HepG2 (cell line): ENCODE measurements around the gene EIF4G2. TPM values are rescaled to one million over a fixed set of nuclear protein-coding genes. Genes with fewer than 3 reads are reported as not detected.
A peak's percentile ranks its signal among the peaks of the same experiment; 100 is the strongest.

Source experiments
- ATAC-seq: fragments of 200-7000 bp; cut with Tn5 transposase; 3 replicates; pipeline ENCODE4 v1.9.1; 2020; ENCODE audit warnings: mild to moderate bottlenecking, moderate library complexity
- BruUV-seq: library from RNA; stranded (reverse); fragments of 400-500 nt; replicated peaks from 2 replicates; lab custom pipeline; 2021; lab: Mats Ljungman, UMichigan
- CTCF ChIA-PET: fragments of 300-600 bp; formaldehyde crosslinking; extraction: SDS; loops from one replicate; lab custom pipeline; 2021; ENCODE audit warnings: low total read pairs, inconsistent platforms, low intra/inter-chr PET ratio; lab: Yijun Ruan, JAX
- POLR2A ChIA-PET: fragments of 350-600 bp; sonication (Branson Sonifier 250); formaldehyde crosslinking; loops from one replicate; lab custom pipeline; 2020; ENCODE audit warnings: antibody characterized with exemption, inconsistent platforms; lab: Yijun Ruan, JAX
- DNase-seq: peaks from one replicate; pipeline ENCODE4 v3.0.0-alpha.2; 2015; ENCODE audit warnings: low spot score
- FAIRE-seq: peaks from 3 replicates; lab custom pipeline; 2011; peaks lifted over from hg19 to GRCh38; lab: Jason Lieb, UNC
- H2AFZ ChIP-seq: one replicate; pipeline ENCODE4 v1.6.1; 2011; ENCODE audit warnings: low read length, inconsistent platforms
- H3K27ac ChIP-seq: fragments of 300-600 bp; 3 replicates; pipeline ENCODE4 v1.8.0; 2011; ENCODE audit warnings: mixed run types, mild to moderate bottlenecking, mixed read lengths, low read length, inconsistent platforms; ENCODE audit not compliant: insufficient read depth; ENCODE audit errors: extremely low read length
- H3K27me3 ChIP-seq, 2 experiments: fragments of 200-600 bp in 1 of 2; 2 replicates in 1 of 2; 3 replicates in 1 of 2; pipeline versions ENCODE4 v1.6.0 to v1.8.0; 2011; ENCODE audit warnings: low read length in 2 of 2, mild to moderate bottlenecking in 2 of 2, moderate library complexity in 2 of 2, inconsistent platforms in 1 of 2; ENCODE audit not compliant: insufficient read depth in 2 of 2, control insufficient read depth in 1 of 2
- H3K36me3 ChIP-seq, 2 experiments: fragments of 200-600 bp in 1 of 2; replicated peaks in 1 of 2; 2 replicates in 1 of 2; 3 replicates in 1 of 2; pipeline versions ENCODE4 v1.5.1 to v1.8.0; 2011; ENCODE audit warnings: low read length in 2 of 2, inconsistent platforms in 1 of 2; ENCODE audit not compliant: insufficient read depth in 2 of 2, control insufficient read depth in 1 of 2
- H3K4me1 ChIP-seq: 2 replicates; pipeline ENCODE4 v1.5.1; 2012; ENCODE audit warnings: low read length, inconsistent platforms; ENCODE audit not compliant: insufficient read depth
- H3K4me2 ChIP-seq: 2 replicates; pipeline ENCODE4 v1.6.0; 2011; ENCODE audit warnings: low read depth, low read length, inconsistent platforms
- H3K4me3 ChIP-seq, 3 experiments: fragments of 200-600 bp in 1 of 3; sonication (generic), shearing (Covaris generic) in 1 of 3; replicated peaks in 1 of 3; 2 replicates each; pipeline ENCODE4 v1.5.1; 2011 to 2016; ENCODE audit warnings: low read length in 3 of 3, inconsistent platforms in 2 of 3, low read depth in 2 of 3, mild to moderate bottlenecking in 2 of 3, control low read depth in 1 of 3, mixed read lengths in 1 of 3; ENCODE audit not compliant: insufficient read depth in 1 of 3
- H3K79me2 ChIP-seq: one replicate; pipeline ENCODE4 v1.6.1; 2011; ENCODE audit warnings: low read length, inconsistent platforms; ENCODE audit not compliant: insufficient read depth
- H3K9ac ChIP-seq: 2 replicates; pipeline ENCODE4 v1.6.0; 2011; ENCODE audit warnings: mild to moderate bottlenecking, low read depth, low read length, inconsistent platforms; ENCODE audit not compliant: insufficient read depth
- H3K9me3 ChIP-seq: 2 replicates; pipeline ENCODE4 v1.5.1; 2012; ENCODE audit warnings: mild to moderate bottlenecking, low read length
- H4K20me1 ChIP-seq: 2 replicates; pipeline ENCODE4 v1.6.0; 2011; ENCODE audit warnings: inconsistent platforms, mild to moderate bottlenecking, low read length, moderate library complexity; ENCODE audit not compliant: insufficient read depth
- HES4 ChIP-seq: sonication (generic); formaldehyde crosslinking; IDR thresholded peaks from 2 replicates; pipeline ENCODE4 v1.9.0; 2021; ENCODE audit warnings: mild to moderate bottlenecking, missing genetic modification reagents, borderline replicate concordance
- HMG20A ChIP-seq: IDR thresholded peaks from 2 replicates; pipeline ENCODE4 v1.6.1; 2016; ENCODE audit warnings: borderline replicate concordance
- HOXA7 ChIP-seq: sonication (generic); formaldehyde crosslinking; IDR thresholded peaks from 2 replicates; pipeline ENCODE4 v1.8.1; 2022; ENCODE audit warnings: mild to moderate bottlenecking, missing genetic modification reagents, moderate library complexity
- KLF13 ChIP-seq: sonication (generic); formaldehyde crosslinking; IDR thresholded peaks from 2 replicates; pipeline ENCODE4 v1.4.0; 2020; ENCODE audit warnings: mild to moderate bottlenecking, missing genetic modification reagents
- POLR2A ChIP-seq, 2 experiments: IDR thresholded peaks; 2 replicates each; pipeline ENCODE4 v1.6.1; 2011; ENCODE audit warnings: low read depth in 2 of 2, low read length in 2 of 2, mild to moderate bottlenecking in 1 of 2, moderate library complexity in 1 of 2; ENCODE audit not compliant: insufficient read depth in 1 of 2
- SRF ChIP-seq: IDR thresholded peaks from 2 replicates; pipeline ENCODE4 v1.6.1; 2011; ENCODE audit warnings: mild to moderate bottlenecking, low read depth, low read length, moderate library complexity
- TCF7L2 ChIP-seq: IDR thresholded peaks from 2 replicates; pipeline ENCODE4 v1.6.1; 2011; ENCODE audit warnings: mild to moderate bottlenecking, low read depth, low read length, moderate library complexity
- ZNF276 ChIP-seq: sonication (generic); formaldehyde crosslinking; IDR thresholded peaks from 2 replicates; pipeline ENCODE4 v1.4.0; 2020; ENCODE audit warnings: mild to moderate bottlenecking, low read depth, missing genetic modification reagents
- WGBS: methylation state at CpG from one replicate; pipeline ENCODE4 v1.1.6; 2017; ENCODE audit warnings: low lambda C conversion rate; 5-methylcytosine and 5-hydroxymethylcytosine counted together
- in situ Hi-C: cut with HindIII; loops from 2 replicates; pipeline ENCODE4 v1.10.0; 2017; ENCODE audit warnings: low pct_unique_long_range_greater_than_20kb; ENCODE audit not compliant: extremely low pct_ligation_motif_present
- intact Hi-C: fragments of 100-400 bp; cut with micrococcal nuclease; formaldehyde crosslinking; loops from one replicate; pipeline ENCODE4 v1.10.0; 2022; ENCODE audit not compliant: unreplicated experiment
- polyA plus RNA-seq, 8 experiments: library from polyadenylated mRNA; depleted of rRNA in 3 of 8; stranded (reverse) in 7 of 8; unstranded in 1 of 8; fragments of >200 nt; fragmentation: Illumina TruSeq in 4 of 8; extraction: Trizol in 4 of 8; gene quantifications; 2 replicates each; pipeline versions ENCODE4 v1.2.1 to v1.2.3, GENCODE V29; 2011 to 2016; ENCODE audit warnings: low read depth in 4 of 8, missing spikeins in 1 of 8, mixed read lengths in 1 of 8; ENCODE audit not compliant: insufficient read depth in 1 of 8
- total RNA-seq, 5 experiments: library from RNA; depleted of rRNA; stranded (reverse); fragments of >200 nt; fragmentation: Illumina TruSeq; extraction: Trizol; gene quantifications; 2 replicates each; pipeline ENCODE4 v1.2.3, GENCODE V29; 2016; ENCODE audit warnings: low read depth in 1 of 5

The EIF4G2 gene
- total and polyA plus RNA-seq, 2 of the 13 experiments (the other 11 are each of a cell fraction or from before 2014, with no cell fraction given) = 362 to 546 TPM

GRCh38 chr11:10803676-10804075 lies 5.0 kb downstream of the EIF4G2 start:
- no peaks in the 10 kb centered on the region for H3K9me3 ChIP-seq
- H3K4me3 ChIP-seq = no peak overlapping the region
- CTCF ChIA-PET = no interaction called here
- 96% methylated on average over 6 of the region's 6 CpGs for WGBS
- peaks cover 33 to 83% of the 10 kb centered on the region in 2 experiments for H3K36me3 ChIP-seq
- no peak overlapping the region for H3K27ac ChIP-seq
- ATAC-seq (no peak), DNase-seq (no peak), FAIRE-seq (no peak)
- POLR2A ChIA-PET = interaction anchor here (1.0 to 2.5 kb wide), 3 partner anchors 8 to 11 kb away, joined by 3 to 13 read pairs (median 9); no protein-coding TSS in a partner anchor
- BruUV-seq = no TSS peak
- intact Hi-C loops = no loop called here
- H3K4me2 ChIP-seq = no peak overlapping the region
- TF ChIP-seq HOXA7 (CRISPR knock-in tag) (no peak), HMG20A (no peak), POLR2A (IDR thresholded peaks at IDR 0.05; ENCODE audit: insufficient read depth in 1 of 2, low read depth in 2 of 2, low read length in 2 of 2) (peak in 1 of 2 experiments; percentile 6; a peak in 1 of 4 replicates), SRF (no peak), HES4 (no peak), ZNF276 (CRISPR knock-in tag) (no peak), KLF13 (CRISPR knock-in tag) (no peak), TCF7L2 (no peak)
- H3K4me1 ChIP-seq = peaks cover 40% of the 10 kb centered on the region
- H2AFZ ChIP-seq = no peak overlapping the region
- H4K20me1 ChIP-seq = peaks cover 3% of the 10 kb centered on the region; the same call in 1 of the 2 replicates
- in situ Hi-C loops = no loop called here
- no peak overlapping the region for H3K9ac ChIP-seq
- H3K27me3 ChIP-seq = no peaks in the 10 kb centered on the region; a peak in 1 of 5 replicates
- H3K79me2 ChIP-seq = peaks cover 46% of the 10 kb centered on the region
